GM18517 (cell line): ENCODE data around the gene AJM1.
"Not testable (repeated sequence)": the region's sequence is repeated elsewhere in the genome, so short reads cannot be mapped to it uniquely, and the experiment has no call there.

Experiments
- ATAC-seq: cut with Tn5 transposase; IDR thresholded peaks from one replicate; pipeline ENCODE4 v1.9.1; 2021; ENCODE audit warnings: mild to moderate bottlenecking, moderate library complexity; ENCODE audit not compliant: unreplicated experiment

The AJM1 gene

DNA sequence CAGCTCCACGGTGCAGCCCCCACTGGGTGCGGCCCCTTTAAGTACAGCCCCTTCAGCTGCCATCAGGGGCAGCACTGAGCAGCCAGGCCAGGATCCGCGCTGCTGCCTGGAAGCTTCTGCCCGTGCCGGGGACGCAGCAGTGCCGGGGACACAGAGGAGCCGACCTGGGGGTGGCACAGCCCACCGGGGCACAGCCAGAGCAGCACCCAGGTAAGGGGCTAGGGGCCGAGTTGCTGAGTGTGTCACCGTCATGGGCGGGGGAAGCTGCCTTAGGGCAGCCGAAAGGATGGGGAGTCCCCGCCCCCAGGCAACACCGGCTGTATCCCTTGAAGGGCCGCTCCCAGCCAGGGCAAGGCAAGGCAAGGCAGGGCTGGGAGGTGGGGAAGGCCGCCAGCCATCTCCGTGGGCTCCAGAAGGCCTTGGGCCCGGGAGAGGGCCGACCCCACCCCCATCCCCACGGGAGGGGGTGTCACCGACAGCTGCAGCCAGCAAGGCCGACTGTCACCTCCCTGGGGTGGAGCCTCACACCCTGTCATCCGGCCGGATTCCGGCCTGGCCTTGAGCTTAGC is at the start of gene AJM1:
TSS of gene AJM1 (plus strand) at position 99 of the 569 bp plus-strand sequence. CDS start 1,937 bp downstream, outside the sequence.
- ATAC-seq, result peak; percentile 62

DNA sequence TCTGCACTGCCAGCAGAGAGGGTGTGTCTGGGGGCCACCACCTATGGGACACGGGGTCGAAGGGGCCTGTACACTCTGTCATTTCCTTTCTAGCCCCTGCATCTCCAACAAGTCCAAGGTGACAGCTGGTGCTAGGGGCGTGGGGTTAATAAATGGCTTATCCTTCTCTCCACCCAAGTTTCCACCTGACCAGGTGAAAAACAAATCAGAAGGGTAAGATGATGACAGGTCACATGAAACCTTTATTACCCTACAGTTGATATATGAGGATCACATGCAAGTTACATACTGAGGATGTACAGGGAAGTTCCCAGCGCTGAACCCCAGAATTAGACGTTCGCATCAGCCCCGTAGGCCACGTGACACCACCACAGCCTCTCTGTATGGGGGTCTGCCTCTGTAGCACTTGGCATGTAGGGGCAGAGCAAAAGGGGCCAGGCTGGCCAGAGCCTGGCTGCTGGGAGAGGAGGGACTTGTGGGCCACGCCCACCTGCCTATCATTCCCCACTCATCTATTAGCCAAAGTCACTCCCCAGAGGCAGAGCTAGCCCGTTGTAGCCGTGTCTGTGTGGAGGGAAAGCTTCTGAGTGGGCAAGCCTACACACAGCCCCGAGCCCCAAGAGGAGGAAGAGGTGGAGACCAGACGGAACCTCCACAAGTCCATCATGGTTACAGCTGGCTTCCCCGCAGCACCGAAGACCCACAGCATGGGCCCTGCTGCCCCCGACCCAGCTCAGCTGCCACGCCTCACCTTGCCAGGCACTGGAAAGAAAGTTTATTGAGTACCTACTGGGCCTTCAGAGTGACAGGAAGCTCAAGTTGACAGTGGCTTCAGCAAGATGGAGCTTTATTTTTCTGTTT is 49.0 kb upstream of the AJM1 start:
- ATAC-seq, result no peak

DNA sequence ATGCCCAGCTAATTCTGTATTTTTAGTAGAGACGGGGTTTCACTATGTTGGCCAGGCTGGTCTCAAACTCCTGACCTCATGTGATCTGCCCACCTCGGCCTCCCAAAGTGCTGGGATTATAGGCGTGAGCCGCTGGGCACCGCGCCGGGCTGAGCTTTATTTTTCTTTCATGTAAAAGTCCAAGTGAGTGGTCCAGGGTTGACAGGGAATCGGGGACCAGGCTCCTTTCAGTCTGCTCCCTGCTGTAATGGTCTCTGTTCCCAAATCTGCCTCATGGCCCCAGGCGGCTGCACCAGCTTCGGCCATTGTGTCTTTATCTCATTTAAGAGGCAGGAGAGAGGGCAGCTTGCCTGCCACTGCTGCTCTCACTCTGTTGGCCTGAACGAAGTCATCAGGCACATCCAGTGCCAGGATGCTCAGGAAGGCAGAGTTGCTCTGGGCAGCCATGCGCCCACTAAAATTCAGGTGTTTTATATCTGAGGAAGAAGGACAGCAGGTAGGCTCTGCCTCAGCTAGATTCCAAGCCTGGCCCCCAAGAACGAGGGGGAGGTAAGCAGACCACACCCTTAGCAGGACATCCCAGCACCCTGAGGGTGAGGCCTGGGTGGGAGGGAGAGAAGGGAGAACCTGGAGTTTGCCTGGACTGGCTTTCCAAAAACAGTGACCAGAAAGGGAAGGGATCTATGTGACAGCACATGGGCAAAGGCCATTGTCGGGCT is 47.8 kb upstream of the AJM1 start:
- ATAC-seq, result no peak

DNA sequence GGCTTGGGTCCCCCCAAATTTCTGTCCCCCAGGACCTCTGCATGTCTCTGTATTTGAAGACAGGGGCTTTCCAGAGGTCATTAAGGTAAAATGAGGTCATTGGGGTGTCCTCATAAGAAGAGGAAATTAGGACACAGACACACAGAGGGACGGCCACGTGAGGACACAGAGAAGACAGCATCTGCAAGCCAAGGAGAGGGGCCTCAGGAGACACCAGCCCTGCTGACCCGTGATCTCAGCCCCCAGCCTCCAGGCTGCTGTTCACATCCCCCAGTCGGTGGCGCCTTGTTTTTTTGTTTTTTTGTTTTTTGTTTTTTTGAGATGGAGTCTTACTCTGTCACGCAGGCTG is 47.3 kb upstream of the AJM1 start:
- ATAC-seq, result no peak

DNA sequence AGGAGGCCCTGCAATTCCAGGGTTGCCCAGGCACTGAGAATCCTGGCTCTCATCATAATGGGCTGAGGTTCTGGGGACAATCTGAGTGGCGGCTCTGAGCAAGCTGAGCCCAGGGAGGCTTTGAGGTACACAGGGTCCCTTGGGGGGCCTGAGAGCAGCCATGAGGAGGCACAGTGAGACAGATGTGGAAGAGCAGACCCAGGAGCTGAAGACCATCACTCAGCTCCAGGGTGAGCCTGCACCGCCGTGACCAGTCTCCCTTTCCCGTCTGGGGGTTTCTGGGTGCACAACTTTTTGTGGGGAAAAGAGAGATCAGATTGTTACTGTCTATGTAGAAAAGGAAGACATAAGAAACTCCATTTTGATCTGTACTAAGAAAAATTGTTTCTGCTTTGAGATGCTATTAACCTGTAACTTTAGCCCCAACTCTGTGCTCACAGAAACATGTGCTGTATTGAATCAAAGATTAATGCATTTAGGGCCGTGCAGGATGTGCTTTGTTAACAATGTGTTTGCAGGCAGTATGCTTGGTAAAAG is 46.0 kb upstream of the AJM1 start, which contains the start of gene CCDC183:
TSS of gene CCDC183 (plus strand) at position 101 of the 537 bp plus-strand sequence. CDS start at position 161, 60 bp downstream.
- ATAC-seq, result no peak

DNA sequence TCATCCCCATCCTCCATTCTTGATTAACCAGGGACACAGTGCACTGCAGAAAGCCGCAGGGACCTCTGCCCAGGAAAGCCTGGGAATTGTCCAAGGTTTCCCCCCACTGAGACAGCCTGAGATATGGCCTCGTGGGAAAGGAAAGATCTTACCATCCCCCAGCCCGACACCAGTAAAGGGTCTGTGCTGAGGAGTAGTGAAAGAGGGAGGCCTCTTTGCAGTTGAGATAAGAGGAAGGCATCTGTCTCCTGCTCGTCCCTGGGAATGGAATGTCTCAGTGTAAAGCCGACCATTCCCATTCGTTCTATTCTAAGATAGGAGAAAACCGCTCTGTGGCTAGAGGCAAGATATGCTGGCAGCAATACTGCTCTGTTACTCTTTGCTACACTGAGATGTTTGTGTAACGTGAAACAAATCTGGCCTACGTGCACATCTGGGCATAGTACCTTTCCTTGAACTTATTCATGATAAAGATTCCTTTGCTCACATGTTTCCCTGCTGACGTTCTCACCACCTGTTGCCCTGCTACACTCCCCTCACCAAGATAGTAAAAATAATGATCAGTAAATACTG is 45.4 kb upstream of the AJM1 start:
- not testable (repeated sequence) for ATAC-seq

DNA sequence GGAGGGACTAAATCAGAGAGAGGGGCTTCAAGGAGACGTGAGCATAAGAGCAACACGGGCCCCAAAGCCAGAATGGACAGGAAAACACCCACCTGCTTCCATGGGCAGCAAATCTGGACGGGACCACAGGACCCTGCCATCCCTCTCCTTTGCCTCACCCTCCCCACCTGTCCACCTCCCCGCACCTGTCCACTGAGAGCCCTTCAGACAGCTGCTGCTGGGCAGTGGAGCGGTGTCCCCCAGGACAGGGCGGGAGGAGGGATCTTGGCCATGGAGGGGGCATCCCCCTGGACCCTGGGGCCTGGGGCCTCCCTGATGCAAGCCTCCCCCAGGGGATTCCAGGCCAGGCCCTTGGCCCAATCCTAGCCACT is 43.6 kb upstream of the AJM1 start:
- ATAC-seq, result no peak

DNA sequence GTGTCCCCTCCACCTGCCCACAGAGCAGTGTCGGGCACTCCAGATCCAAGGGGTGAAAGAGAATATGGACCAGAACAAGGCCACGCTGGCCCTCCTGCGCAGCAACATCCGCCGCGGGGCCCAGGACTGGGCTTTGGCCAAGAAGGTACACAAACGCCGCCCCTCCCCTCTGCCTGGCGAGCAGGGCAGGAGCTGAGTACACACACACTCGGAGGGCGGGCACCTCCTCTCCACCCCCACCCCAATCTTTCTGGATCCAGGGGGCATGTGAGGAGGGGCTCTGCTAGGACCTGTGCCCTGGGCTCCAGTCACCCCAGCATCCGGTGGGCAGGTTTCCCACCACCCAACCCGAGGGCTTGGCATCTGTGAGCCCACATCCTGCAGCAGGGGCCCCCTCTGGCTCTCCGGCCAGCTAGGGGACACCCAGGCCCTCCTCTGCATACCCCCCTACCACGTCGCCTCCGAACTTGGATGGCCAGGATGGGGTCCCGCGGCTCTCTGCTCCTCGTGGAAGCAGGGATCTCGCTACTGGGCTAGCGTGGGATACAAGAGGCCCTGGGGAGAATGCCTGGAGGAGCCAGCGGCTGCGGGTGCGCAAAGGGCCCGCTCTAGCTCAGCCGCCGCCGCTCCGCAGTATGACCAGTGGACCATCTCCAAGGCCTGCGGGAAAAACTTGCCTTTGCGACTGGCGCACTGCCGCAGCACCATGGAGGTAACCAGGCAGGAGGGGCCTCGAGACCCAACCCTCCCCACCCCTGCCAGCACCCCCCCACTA is 43.0 kb upstream of the AJM1 start:
- no peak for ATAC-seq

DNA sequence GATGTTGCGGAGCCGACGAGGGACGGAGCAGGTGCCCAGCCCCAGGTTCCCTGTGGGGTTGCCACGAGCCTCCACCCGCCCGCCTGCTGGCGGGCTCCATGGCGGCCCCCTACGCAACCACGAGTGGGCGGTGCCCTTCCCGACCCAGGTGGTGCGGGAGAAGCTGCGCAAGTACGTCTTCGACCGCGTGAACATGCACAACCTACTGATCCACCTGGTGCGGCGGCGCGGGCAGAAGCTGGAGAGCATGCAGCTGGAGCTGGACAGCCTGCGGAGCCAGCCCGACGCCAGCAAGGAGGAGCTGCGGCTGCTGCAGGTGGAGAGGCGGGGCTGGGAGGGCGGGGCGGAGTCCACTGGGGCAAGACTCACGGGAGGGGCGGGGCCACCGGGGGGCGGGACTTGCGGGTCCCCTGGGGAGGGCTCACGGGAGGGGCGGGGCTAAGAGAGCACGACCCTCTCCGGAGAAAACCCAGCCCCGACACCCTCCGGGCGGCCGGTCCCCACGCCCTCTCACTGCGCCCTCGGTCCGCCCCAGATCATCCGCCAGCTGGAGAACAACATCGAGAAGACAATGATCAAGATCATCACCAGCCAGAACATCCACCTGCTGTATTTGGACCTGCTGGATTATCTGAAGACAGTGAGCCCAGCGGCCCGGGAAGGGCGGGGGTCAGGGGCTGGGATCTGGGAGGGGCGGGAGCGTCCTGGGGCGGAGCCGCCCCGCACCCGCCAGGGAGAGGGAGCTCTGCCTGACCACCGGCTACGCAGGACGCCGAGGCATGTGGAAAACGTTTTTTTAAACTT is 42.2 kb upstream of the AJM1 start:
- ATAC-seq, result no peak

DNA sequence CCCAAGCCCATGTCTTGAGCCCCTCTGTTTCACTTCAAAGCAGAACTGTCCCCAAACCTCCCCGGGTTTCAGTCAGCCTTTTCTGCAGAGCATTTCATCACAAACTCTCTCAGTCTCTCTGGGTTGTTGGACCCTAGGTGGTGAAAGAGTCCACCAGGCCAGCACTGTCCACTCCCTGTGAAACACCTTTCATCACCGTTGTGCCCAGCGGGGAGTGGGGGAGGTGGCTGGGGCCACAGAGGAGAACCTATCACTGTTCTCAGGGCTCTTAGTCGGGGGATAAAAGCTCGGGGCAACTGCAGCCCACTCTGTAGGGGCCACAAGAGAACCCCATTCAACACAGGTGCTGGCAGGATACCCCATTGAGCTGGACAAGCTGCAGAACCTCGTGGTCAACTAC is 40.0 kb upstream of the AJM1 start:
- no peak for ATAC-seq

DNA sequence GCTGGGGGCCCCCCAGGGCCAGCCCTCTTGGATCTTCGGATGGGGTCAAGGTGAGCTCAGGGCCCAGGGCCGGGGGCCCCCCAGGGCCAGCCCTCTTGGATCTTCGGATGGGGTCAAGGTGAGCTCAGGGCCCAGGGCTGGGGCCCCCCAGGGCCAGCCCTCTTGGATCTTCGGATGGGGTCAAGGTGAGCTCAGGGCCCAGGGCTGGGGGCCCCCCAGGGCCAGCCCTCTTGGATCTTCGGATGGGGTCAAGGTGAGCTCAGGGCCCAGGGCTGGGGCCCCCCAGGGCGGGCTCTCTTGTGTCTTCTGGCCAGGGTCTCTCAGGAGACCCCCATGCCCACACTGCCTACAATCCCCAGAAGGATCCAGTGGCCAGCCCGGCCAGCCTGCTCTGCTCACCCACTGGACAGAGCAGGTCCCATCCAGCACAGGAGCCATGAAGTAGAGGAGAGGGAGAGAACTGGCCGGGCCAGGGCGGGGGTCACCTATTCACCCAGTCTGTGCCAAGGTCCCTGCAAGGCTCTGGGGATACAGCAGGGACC is 39.2 kb upstream of the AJM1 start:
- not testable (repeated sequence) for ATAC-seq

DNA sequence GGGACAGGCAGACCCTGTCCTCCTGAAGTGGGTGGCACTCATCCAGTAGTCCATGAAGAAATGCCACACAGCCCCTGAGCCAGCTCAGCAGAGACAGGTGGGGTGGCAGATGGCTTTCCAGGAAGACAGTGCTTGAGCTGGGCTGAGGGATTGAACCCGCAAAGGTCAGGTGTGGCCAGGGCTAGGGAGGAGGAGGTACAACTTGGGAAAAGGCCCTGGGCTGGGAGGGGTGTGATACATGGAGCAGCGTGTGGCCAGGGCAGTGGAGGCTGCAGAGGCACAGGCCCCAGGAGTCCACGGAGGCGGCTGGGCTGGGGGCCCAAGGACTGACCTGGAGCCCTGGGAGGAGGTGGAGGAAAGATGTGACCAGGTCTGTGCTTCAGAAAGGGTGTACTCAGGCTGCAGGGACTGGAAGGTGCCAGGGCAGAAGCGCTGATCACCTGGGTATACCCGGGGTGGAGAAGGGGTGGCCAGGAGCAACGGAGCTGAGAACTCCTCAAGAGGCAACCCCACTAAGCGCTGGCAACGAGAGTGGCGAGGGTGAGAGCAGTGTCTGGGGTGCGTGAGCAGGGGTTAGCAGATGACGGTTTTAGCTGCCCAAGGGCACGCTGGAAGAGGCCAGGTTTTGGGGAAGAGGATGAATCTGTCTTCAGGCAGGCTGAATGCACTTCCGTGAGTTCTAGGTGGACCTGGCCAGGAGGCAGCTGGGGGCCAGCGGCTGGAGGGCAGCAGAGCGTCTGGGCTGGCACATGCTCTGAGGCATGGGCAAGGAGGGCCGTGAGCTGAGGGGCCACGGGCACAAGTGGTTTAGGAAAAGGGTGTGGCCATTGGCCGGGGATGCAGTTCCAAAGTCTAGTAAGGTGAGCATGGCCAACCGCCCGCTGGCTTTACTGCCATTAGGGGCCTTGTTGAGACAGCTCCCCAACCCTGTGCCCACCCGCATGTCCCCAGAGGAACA is 38.4 kb upstream of the AJM1 start:
- ATAC-seq, result no peak

DNA sequence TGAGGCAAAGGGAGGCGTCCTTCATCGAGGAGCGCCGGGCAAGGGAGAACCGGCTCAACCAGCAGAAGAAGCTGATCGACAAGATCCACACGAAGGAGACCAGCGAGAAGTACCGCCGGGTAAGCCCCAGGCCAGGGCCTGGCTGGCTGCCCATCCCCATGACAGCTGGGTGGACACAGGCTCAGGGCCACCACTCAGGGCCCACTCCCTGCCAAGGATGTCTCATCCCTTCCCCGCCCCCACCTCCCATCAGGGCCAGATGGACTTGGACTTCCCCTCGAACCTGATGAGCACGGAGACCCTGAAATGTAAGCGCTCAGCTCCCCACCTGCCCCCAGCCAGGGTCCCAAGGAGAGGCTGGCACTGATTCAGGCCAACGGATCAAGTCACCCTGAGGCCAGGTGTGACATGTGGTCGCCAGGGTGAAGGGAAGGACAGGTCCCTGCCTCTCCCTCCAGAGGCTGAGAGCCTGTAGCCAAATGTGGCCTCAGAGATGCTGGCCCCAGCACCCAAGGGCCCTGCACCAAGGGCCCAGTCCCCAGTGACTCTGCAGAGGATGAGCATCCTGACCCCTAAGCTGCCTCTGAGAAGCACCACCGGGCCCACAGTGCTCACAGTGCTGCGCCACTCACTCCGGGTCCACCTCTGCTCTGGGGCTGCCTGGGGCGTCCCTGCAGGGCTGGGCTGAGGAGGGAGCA is 37.6 kb upstream of the AJM1 start:
- ATAC-seq, result no peak

DNA sequence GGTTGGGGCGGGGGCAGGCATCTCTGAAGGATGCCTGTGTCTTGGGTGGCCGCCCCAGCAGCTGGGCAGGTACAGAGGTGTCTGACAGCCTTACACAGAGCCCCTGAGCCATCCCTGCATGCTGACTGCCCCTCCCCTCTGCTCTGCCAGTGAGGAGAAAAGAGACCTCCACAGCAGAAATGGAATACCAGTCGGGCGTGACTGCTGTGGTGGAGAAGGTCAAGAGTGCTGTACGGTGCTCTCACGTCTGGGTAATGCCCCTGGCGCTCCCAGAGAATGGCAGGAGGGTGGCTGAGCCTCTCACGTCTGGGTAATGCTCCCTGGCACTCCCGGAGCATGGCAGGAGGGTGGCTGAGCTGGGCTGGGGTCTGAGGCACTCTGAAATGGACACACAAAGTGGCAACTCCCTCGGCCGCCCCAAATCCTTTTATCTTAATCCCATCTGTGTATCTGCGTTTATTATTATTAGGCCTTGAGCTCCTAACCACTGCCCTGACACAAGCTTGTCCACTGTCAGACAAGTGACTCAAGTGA is 37.0 kb upstream of the AJM1 start:
- no peak for ATAC-seq

DNA sequence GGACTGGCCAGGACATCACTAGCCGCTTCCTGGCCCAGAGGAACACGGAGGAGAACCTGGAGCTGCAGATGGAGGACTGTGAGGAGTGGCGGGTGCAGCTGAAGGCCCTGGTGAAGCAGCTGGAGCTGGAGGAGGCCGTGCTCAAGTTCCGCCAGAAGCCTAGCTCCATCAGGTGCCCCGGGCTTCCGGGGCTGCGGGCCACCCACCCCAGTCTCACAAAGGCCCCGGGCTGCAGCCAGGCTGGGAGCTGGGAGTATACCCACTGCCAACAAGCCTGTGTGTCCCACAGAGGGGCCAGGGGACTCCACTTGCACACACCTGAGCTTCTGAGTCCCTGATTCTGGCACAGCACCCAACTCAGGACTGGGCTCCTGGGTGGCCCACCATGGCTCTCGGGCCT is 36.2 kb upstream of the AJM1 start:
- ATAC-seq, result no peak

DNA sequence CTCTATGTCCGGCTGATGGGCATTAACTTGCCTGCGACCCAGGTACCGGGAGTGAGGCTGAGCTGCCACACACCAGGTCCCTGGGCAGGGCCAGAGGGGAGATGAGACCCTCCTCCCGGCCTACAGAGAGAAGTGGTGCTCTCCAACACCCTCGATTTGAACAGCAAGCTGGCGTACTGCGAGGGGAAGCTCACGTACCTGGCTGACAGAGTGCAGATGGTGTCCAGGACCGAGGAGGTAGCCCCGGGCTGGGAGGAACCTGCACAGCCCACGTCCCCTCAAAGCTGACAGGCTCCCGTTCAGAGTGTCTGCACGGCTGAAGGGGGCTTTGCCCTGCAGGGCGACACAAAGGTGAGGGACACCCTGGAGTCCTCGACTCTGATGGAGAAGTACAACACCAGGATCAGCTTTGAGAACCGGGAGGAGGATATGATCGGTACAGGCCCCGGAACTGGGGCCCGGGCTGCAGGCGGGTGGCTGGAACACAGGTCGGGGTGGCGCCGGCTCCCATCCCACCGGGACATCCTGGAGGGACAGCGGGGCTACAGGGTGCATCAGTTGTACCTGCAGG is 35.6 kb upstream of the AJM1 start:
- ATAC-seq, result no peak
